ENCODE measurements around the gene CARD10. TPM values are rescaled to one million over a fixed set of nuclear protein-coding genes. Genes with fewer than 3 reads are reported as not detected.

Gene CARD10
- polyA plus RNA-seq, 1 of the 3 experiments (the other 2 are of a cell fraction), result 14.5 TPM

DNA sequence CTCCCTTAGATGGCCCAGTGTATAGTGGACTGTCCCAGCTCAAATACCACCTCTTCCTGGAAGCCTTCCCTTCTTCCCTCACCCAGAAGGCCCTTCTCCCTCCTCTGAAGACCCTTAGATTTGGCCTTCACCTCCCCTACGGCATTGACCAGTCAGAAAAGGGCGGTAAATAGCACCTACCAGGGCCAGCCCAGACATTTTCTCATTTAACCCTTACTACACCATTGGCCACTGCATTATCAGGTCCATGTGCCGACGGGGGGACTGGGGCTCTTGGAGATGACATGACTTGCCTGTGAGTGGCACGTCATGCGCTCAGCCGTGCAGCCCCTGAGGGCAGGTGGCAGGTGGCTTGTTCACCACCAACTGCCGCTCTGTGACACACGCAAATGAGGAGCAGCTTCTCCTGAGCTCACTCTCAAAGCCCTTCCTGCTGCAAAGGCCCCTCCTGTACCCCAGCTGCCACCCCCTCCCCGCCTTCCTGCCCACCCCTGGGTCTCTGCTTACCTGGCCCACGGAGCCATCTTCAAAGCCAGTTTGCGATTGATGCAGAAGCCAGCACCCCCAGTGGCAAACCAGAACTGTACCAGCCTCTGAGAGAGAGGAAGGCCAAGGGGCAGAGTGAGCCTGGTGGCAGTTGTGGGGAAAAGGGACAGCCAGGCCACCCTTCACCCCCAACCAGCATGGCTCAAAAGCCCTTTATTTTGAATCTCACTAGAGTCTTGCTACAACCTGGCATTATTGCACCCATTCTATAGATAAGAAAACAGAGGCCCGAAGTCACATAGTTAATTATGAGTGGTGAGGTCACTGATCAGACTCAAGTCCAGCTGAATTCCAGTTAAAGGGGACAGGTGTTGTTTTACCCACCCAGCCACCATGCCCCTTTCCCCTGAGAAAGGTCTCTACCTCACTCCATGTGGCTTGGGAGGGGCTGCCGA, 42.6 kb downstream of the CARD10 start:
- Histone ChIP-seq H3K4me2 (no peak overlapping the region), H3K79me2 (ENCODE audit: insufficient read depth) (no peaks in the 10 kb centered on the region), H3K9me2 (no peaks in the 10 kb centered on the region), H3K9ac (no peak overlapping the region), H3K36me3 (replicated peaks in 1 of 2; ENCODE audit: control insufficient read depth in 1 of 2, insufficient read depth in 2 of 2, low read length in 1 of 2) (no peaks in the 10 kb centered on the region), H4K20me1 (ENCODE audit: insufficient read depth) (no peaks in the 10 kb centered on the region), H3K4me3 (ENCODE audit: low read depth in 2 of 2, low read length in 1 of 2) (no peak overlapping the region), H3K9me3 (no peaks in the 10 kb centered on the region), H3K27ac (ENCODE audit: low read depth in 2 of 2, low read length in 1 of 2) (no peak overlapping the region), H3K4me1 (ENCODE audit: control insufficient read depth in 1 of 2, insufficient read depth in 2 of 2, low read depth in 1 of 2, low read length in 1 of 2) (no peaks in the 10 kb centered on the region; a peak in 1 of 4 replicates), H2AFZ (ENCODE audit: low read depth) (no peak overlapping the region), H3F3A (replicated peaks; ENCODE audit: insufficient read depth) (no peaks in the 10 kb centered on the region), H3K27me3 (ENCODE audit: insufficient read depth) (no peaks in the 10 kb centered on the region)
- DNase-seq, result no peak
- ChIA-PET CTCF (interaction anchor here (1.0 kb wide), 1 partner anchor 53 kb away, joined by 3 read pairs; no protein-coding TSS in a partner anchor), POLR2A (no interaction called here)
- 62% methylated on average over 13 of the region's 14 CpGs for WGBS (ENCODE audit: low lambda C conversion rate)
- TF ChIP-seq CTCF (IDR thresholded peaks at IDR 0.05), result no peak
- TF ChIP-seq EZH2phosphoT487 (IDR thresholded peaks at IDR 0.05; ENCODE audit: borderline replicate concordance, low read depth), result no peak
- TF ChIP-seq FOXM1 (IDR thresholded peaks at IDR 0.05; ENCODE audit: low read depth), result no peak
- no peak for TF ChIP-seq GATA2 (CRISPR knock-in tag; IDR thresholded peaks at IDR 0.05)
- TF ChIP-seq NRF1 (IDR thresholded peaks at IDR 0.05; ENCODE audit: low read depth, low read length), result no peak
- no peak for TF ChIP-seq JUND (IDR thresholded peaks at IDR 0.05)
- no peak for TF ChIP-seq USF1 (IDR thresholded peaks at IDR 0.05; ENCODE audit: borderline replicate concordance, low read depth)
- TF ChIP-seq SIN3A (IDR thresholded peaks at IDR 0.05; ENCODE audit: borderline replicate concordance, low read depth, low read length), result no peak
- TF ChIP-seq, protein P1, sequence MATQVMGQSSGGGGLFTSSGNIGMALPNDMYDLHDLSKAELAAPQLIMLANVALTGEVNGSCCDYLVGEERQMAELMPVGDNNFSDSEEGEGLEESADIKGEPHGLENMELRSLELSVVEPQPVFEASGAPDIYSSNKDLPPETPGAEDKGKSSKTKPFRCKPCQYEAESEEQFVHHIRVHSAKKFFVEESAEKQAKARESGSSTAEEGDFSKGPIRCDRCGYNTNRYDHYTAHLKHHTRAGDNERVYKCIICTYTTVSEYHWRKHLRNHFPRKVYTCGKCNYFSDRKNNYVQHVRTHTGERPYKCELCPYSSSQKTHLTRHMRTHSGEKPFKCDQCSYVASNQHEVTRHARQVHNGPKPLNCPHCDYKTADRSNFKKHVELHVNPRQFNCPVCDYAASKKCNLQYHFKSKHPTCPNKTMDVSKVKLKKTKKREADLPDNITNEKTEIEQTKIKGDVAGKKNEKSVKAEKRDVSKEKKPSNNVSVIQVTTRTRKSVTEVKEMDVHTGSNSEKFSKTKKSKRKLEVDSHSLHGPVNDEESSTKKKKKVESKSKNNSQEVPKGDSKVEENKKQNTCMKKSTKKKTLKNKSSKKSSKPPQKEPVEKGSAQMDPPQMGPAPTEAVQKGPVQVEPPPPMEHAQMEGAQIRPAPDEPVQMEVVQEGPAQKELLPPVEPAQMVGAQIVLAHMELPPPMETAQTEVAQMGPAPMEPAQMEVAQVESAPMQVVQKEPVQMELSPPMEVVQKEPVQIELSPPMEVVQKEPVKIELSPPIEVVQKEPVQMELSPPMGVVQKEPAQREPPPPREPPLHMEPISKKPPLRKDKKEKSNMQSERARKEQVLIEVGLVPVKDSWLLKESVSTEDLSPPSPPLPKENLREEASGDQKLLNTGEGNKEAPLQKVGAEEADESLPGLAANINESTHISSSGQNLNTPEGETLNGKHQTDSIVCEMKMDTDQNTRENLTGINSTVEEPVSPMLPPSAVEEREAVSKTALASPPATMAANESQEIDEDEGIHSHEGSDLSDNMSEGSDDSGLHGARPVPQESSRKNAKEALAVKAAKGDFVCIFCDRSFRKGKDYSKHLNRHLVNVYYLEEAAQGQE (IDR thresholded peaks at IDR 0.05; ENCODE audit: low read depth, low read length), result no peak
- TF ChIP-seq FOSL2 (IDR thresholded peaks at IDR 0.05; ENCODE audit: borderline replicate concordance, low read depth), result no peak
- TF ChIP-seq RFX5 (IDR thresholded peaks at IDR 0.05; ENCODE audit: low read length), result no peak
- no peak for TF ChIP-seq SMC3 (IDR thresholded peaks at IDR 0.05; ENCODE audit: low read depth, low read length)
- no peak for TF ChIP-seq MXI1 (IDR thresholded peaks at IDR 0.05; ENCODE audit: low read depth, low read length)

Measured in SK-N-SH (cell line).